HG02759 (cell line): ENCODE results near the gene NCKAP1.

Experiments
- ATAC-seq: cut with Tn5 transposase; IDR thresholded peaks from one replicate; pipeline ENCODE4 v1.9.1; 2021; ENCODE audit warnings: mild to moderate bottlenecking, moderate library complexity; ENCODE audit not compliant: unreplicated experiment

NCKAP1 gene

GRCh38 chr2:182951948-182952663 lies 86.2 kb downstream of the NCKAP1 start:
- no peak for ATAC-seq

GRCh38 chr2:182950546-182950945 lies 87.7 kb downstream of the NCKAP1 start:
- ATAC-seq = no peak

GRCh38 chr2:182949572-182950189 lies 88.6 kb downstream of the NCKAP1 start:
- no peak for ATAC-seq

GRCh38 chr2:182949052-182949451 lies 89.2 kb downstream of the NCKAP1 start:
- ATAC-seq = no peak

GRCh38 chr2:182946958-182947369 lies 91.3 kb downstream of the NCKAP1 start:
- no peak for ATAC-seq

GRCh38 chr2:182943339-182943738 lies 94.9 kb downstream of the NCKAP1 start:
- no peak for ATAC-seq

GRCh38 chr2:182942756-182943155 lies 95.5 kb downstream of the NCKAP1 start:
- ATAC-seq = no peak

GRCh38 chr2:182941919-182942318 lies 96.3 kb downstream of the NCKAP1 start:
- ATAC-seq = no peak

- ATAC-seq = no peak
These were observed 97.0 kb downstream of the NCKAP1 start for GRCh38 chr2:182941121-182941722.

GRCh38 chr2:182937870-182938269 lies 100.4 kb downstream of the NCKAP1 start:
- ATAC-seq = no peak

- ATAC-seq = peak; percentile 87
These were observed 104.6 kb downstream of the NCKAP1 start for GRCh38 chr2:182933629-182934028.

- no peak for ATAC-seq
These were observed 108.3 kb downstream of the NCKAP1 start for GRCh38 chr2:182929972-182930371.

GRCh38 chr2:182924306-182924705 lies 114.0 kb downstream of the NCKAP1 start:
- no peak for ATAC-seq

- peak; percentile 45 for ATAC-seq
These were observed 117.0 kb downstream of the NCKAP1 start for GRCh38 chr2:182921234-182921633.

GRCh38 chr2:182920631-182921056 lies 117.6 kb downstream of the NCKAP1 start:
- ATAC-seq = peak; percentile 82

- no peak for ATAC-seq
These were observed 118.2 kb downstream of the NCKAP1 start for GRCh38 chr2:182920089-182920488.

- ATAC-seq = no peak
These were observed 119.2 kb downstream of the NCKAP1 start for GRCh38 chr2:182918961-182919652.

- ATAC-seq = no peak
These were observed 120.3 kb downstream of the NCKAP1 start for GRCh38 chr2:182917924-182918323.

- no peak for ATAC-seq
These were observed 121.8 kb downstream of the NCKAP1 start for GRCh38 chr2:182916417-182916816.

GRCh38 chr2:182915369-182916326 lies 122.6 kb downstream of the NCKAP1 start:
- ATAC-seq = no peak
